Measurements from ENCODE around the gene CHRM2.

DNA sequence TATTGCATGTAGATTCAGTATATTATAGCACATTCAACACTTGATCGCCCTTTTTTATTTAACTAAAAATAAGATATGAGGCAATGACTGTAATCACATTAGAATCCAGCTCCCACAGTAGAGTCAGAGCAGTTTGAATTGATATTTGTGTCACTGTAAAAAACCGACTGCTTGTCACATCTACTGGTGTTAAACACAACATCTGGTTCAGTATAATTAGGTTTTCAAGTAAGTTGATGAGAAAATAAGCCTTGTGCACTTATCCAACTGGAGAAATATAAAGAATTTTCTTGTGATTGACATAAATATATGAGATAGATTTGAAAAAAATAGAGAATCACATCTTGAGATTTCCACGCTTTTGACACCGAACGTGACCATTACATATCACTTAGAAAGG is 69.0 kb downstream of the CHRM2 start:
- TF ChIP-seq EZH2 (IDR thresholded peaks at IDR 0.05; ENCODE audit: low read depth), result no peak
- no peak for TF ChIP-seq CTCF (conservative IDR thresholded peaks at IDR 0.05)

All from PC-9 (cell line).